Suprapubic skin (tissue), 4 donors: Measurements from ENCODE around the gene KCTD3.

Experiments used
- CTCF ChIP-seq, 2 donors: fragments of 200-600 bp in 1 of 2; fragments of 450-650 bp in 1 of 2; sonication (generic) in 1 of 2; IDR thresholded peaks; one replicate each; pipeline ENCODE4 v1.5.1; 2016 to 2019; ENCODE audit warnings: antibody characterized with exemption in 2 of 2, mild to moderate bottlenecking in 1 of 2, moderate library complexity in 1 of 2
- EP300 ChIP-seq: sonication (generic); formaldehyde crosslinking; IDR thresholded peaks from one replicate; pipeline ENCODE4 v1.6.1; 2017; ENCODE audit warnings: antibody characterized with exemption
- POLR2A ChIP-seq, 2 donors: fragments of 450-650 bp; IDR thresholded peaks; one replicate each; pipeline ENCODE4 v1.6.1; 2017; ENCODE audit warnings: antibody characterized with exemption in 2 of 2, mild to moderate bottlenecking in 2 of 2, moderate library complexity in 2 of 2
- POLR2AphosphoS5 ChIP-seq, 3 donors: sonication (generic); formaldehyde crosslinking; IDR thresholded peaks; one replicate each; pipeline ENCODE4 v1.6.1; 2017; ENCODE audit warnings: antibody characterized with exemption in 3 of 3

GRCh38 chr1:215543191-215543606, 23.9 kb upstream of the KCTD3 start:
- TF ChIP-seq CTCF (IDR thresholded peaks at IDR 0.05) (no peak), POLR2A (IDR thresholded peaks at IDR 0.05) (no peak), EP300 (no peak), POLR2AphosphoS5 (IDR thresholded peaks at IDR 0.05) (no peak)
